ENCODE data around the gene WNT9A. TPM values are rescaled to one million over a fixed set of nuclear protein-coding genes. Genes with fewer than 3 reads are reported as not detected.

Gene WNT9A
- total and polyA plus RNA-seq, 4 donors, result 0.03 to 0.08 TPM; not detected in 2

DNA sequence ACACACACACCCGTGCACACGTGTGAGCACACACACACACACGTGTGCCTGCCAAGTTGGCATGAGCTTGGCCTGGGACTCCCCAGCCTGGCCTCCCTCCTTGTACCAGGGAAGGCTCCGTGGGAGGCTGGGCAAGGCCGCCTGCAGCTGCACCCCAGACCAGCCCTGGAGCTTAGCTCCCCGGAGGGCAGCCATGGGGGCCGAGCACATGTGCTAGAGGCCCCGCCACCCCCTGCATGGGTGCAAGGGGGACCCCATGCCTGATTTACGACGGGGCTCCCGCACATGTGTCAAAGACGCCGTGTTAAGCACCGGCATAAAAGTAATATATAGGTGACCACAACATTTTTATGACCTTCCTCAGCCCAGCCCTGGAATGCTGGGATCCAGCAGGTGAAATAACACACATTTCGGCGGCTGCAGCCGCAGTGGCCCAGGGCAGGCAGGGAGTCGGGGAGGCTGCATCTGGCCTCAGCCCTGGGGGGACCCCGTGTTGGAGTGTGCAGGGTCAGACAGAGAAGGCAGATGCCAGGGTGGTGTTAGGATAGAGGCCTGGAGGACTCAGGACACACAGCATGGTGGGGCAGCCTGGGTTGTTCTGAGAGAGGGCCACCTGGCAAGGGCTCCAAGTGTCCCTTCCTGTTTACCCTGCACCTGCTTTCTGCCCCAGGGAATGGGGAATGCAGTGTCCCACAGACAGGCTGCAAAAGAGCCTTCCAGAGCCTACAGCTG lies 56.3 kb downstream of the WNT9A start:
- DNase-seq (ENCODE audit: low spot score), result peak; percentile 28
- H3K9me3 ChIP-seq (ENCODE audit: control insufficient read depth in 4 of 4, low read length in 3 of 4), result no peaks in the 10 kb centered on the region
- no peaks in the 10 kb centered on the region for H3K36me3 ChIP-seq (ENCODE audit: control insufficient read depth in 4 of 4, insufficient read depth in 3 of 4, low read depth in 1 of 4, low read length in 3 of 4)
- no peak for TF ChIP-seq HNF4A (conservative IDR thresholded peaks at IDR 0.05)
- TF ChIP-seq RXRA (IDR thresholded peaks at IDR 0.05), result no peak
- no peak for TF ChIP-seq ZBTB33 (IDR thresholded peaks at IDR 0.05)
- TF ChIP-seq, protein P1, sequence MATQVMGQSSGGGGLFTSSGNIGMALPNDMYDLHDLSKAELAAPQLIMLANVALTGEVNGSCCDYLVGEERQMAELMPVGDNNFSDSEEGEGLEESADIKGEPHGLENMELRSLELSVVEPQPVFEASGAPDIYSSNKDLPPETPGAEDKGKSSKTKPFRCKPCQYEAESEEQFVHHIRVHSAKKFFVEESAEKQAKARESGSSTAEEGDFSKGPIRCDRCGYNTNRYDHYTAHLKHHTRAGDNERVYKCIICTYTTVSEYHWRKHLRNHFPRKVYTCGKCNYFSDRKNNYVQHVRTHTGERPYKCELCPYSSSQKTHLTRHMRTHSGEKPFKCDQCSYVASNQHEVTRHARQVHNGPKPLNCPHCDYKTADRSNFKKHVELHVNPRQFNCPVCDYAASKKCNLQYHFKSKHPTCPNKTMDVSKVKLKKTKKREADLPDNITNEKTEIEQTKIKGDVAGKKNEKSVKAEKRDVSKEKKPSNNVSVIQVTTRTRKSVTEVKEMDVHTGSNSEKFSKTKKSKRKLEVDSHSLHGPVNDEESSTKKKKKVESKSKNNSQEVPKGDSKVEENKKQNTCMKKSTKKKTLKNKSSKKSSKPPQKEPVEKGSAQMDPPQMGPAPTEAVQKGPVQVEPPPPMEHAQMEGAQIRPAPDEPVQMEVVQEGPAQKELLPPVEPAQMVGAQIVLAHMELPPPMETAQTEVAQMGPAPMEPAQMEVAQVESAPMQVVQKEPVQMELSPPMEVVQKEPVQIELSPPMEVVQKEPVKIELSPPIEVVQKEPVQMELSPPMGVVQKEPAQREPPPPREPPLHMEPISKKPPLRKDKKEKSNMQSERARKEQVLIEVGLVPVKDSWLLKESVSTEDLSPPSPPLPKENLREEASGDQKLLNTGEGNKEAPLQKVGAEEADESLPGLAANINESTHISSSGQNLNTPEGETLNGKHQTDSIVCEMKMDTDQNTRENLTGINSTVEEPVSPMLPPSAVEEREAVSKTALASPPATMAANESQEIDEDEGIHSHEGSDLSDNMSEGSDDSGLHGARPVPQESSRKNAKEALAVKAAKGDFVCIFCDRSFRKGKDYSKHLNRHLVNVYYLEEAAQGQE (IDR thresholded peaks at IDR 0.05), result no peak
- no peak for TF ChIP-seq MAX (IDR thresholded peaks at IDR 0.05)
- TF ChIP-seq NR2F2 (IDR thresholded peaks at IDR 0.05), result no peak
- TF ChIP-seq SP1 (IDR thresholded peaks at IDR 0.05), result no peak
- no peak for TF ChIP-seq FOXA1 (IDR thresholded peaks at IDR 0.05)
- TF ChIP-seq TAF1 (conservative IDR thresholded peaks at IDR 0.05), result no peak
- TF ChIP-seq FOXA2 (IDR thresholded peaks at IDR 0.05), result no peak
- no peak for TF ChIP-seq ATF3 (IDR thresholded peaks at IDR 0.05)
- no peak for TF ChIP-seq EGR1 (IDR thresholded peaks at IDR 0.05; ENCODE audit: low read depth in 2 of 2)
- no peak for TF ChIP-seq JUND (IDR thresholded peaks at IDR 0.05)
- TF ChIP-seq YY1 (IDR thresholded peaks at IDR 0.05), result no peak
- H3K4me1 ChIP-seq (ENCODE audit: control insufficient read depth in 4 of 4, insufficient read depth in 4 of 4, low read length in 3 of 4), result peaks cover 0 to 4% (median 0%) of the 10 kb centered on the region in 4 donors
- 85% methylated on average over 19 of the region's 19 CpGs for WGBS
- no peak overlapping the region for H3K27ac ChIP-seq (ENCODE audit: low read depth in 1 of 2, low read length in 2 of 2)
- no peak overlapping the region for H3K9ac ChIP-seq (ENCODE audit: low read depth in 1 of 2, low read length in 2 of 2)
- H3K4me3 ChIP-seq (ENCODE audit: low read depth in 1 of 3, low read length in 3 of 3), result no peak overlapping the region
- H3K27me3 ChIP-seq (ENCODE audit: control insufficient read depth in 4 of 4, insufficient read depth in 4 of 4, low read length in 3 of 4), result peaks cover 0 to 5% (median 0%) of the 10 kb centered on the region in 4 donors

GRCh38 chr1:227890451-227891222 lies 57.1 kb downstream of the WNT9A start:
- WGBS, result 91% methylated on average over 13 of the region's 13 CpGs
- peaks cover 0 to 5% (median 0%) of the 10 kb centered on the region in 4 donors for H3K27me3 ChIP-seq (ENCODE audit: control insufficient read depth in 4 of 4, insufficient read depth in 4 of 4, low read length in 3 of 4)
- no peak overlapping the region for H3K9ac ChIP-seq (ENCODE audit: low read depth in 1 of 2, low read length in 2 of 2)
- DNase-seq (ENCODE audit: low spot score), result peak; percentile 30
- H3K4me1 ChIP-seq (ENCODE audit: control insufficient read depth in 4 of 4, insufficient read depth in 4 of 4, low read length in 3 of 4), result peaks cover 0 to 4% (median 0%) of the 10 kb centered on the region in 4 donors
- H3K9me3 ChIP-seq (ENCODE audit: control insufficient read depth in 4 of 4, low read length in 3 of 4), result no peaks in the 10 kb centered on the region
- TF ChIP-seq RAD21 (IDR thresholded peaks at IDR 0.05), result no peak
- TF ChIP-seq, protein P1 (IDR thresholded peaks at IDR 0.05), result no peak
- no peak for TF ChIP-seq ZBTB33 (IDR thresholded peaks at IDR 0.05)
- no peak for TF ChIP-seq ATF3 (IDR thresholded peaks at IDR 0.05)
- TF ChIP-seq FOXA2 (IDR thresholded peaks at IDR 0.05), result no peak
- TF ChIP-seq GABPA (IDR thresholded peaks at IDR 0.05 in 1 of 2, conservative IDR thresholded peaks at IDR 0.05 in 1 of 2), result no peak
- no peak overlapping the region for H3K4me3 ChIP-seq (ENCODE audit: low read depth in 1 of 3, low read length in 3 of 3)
- no peaks in the 10 kb centered on the region for H3K36me3 ChIP-seq (ENCODE audit: control insufficient read depth in 4 of 4, insufficient read depth in 3 of 4, low read depth in 1 of 4, low read length in 3 of 4)
- H3K27ac ChIP-seq (ENCODE audit: low read depth in 1 of 2, low read length in 2 of 2), result no peak overlapping the region
